ENCODE measurements around the gene R3HDM2. TPM values are rescaled to one million over a fixed set of nuclear protein-coding genes. Genes with fewer than 3 reads are reported as not detected.

The R3HDM2 gene
- total RNA-seq, 1 donor from 2014 or later: 3.9 TPM

- DNase-seq (ENCODE audit: low spot score): peak; percentile 47
Observed at GRCh38 chr12:57218030-57218853, 212.6 kb downstream of the R3HDM2 start.

GRCh38 chr12:57216921-57217879, 213.6 kb downstream of the R3HDM2 start:
- DNase-seq (ENCODE audit: low spot score): peak; percentile 89

DNA sequence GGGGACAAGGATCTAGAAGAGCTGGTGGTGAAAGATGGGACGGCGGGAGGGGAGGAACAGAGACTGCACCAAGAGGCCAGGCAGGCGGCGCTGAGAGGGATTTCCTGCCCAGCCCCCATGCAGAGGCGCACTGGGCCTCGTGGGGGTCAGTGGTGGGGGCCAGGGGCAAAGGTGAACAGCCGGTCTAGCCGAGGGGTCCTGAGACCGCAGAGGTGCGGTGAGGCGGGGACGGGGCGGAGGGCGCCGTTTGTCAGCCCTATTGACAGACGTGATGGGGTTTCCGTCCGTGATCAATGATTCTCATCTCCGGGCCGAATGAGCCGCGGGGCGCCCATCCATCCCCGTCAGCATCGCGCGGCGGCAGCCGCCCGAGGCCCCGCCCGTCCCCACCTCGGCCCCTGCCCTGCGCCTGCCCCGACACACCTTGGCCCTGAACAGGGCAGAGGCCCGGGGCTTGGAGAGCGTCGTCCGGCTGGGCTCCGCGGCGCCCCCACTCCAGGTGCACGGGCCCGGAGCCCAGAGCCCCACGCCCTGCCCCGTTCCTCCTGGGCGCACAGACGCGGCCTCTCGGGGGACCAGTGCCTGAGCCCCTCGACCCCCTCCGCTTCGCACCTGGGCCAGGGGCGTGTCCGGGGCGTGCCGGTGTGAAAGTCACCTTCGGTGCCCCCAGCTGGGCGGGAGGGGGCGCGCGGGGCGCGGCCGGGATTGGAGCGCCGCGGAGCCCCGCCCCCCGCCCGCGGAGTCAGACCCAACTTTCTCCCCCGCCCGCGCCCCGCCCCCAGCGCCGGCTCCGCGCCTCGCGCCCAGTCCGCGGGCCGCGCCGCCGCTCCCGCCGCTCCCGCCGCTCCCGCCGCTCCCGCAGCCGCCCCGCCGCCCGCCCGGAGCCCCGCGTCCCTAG, 214.6 kb downstream of the R3HDM2 start, which contains the start of gene NXPH4:
TSS of gene NXPH4 (plus strand) at position 781 of the 898 bp plus-strand sequence. CDS start 176 bp downstream, outside the sequence.
- no peak for DNase-seq (ENCODE audit: low spot score)

DNA sequence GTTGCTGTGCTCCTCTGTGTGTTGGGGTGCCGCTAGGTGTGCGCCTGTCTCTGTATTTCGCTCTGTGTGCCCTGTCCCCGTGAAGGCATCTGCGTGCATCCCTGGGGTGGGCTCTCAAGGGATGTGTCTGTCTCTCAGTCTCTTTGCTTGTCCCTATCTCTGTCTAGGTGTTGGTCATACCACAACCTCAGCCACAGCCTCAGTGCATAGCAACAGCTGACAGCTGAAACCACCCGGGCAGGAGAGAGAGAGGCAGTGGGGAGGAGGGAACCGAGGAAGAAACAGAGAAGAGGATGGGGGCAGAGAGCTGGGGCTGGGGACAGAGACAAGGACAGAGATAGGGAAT, 215.2 kb downstream of the R3HDM2 start:
- no peak for DNase-seq (ENCODE audit: low spot score)

DNA sequence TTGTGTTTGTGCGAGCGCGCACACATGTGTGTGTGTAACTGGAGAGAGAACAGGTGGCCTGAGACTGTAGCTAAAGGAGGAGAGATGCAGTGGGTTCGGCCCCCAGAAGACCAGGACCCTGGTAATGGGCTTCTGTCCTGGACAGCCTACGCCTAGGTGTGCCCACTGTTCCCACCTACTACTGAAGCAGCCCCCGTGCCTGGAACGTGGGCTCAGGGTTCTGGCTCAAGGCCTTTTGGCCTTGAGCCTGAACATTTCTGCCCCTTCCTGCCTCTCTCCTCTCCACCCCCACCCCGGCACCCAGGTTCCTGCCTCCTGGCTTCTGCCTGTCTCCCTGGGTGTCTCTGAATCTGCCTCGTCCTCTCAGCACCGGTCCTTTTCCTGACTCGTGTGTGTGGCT, 215.8 kb downstream of the R3HDM2 start:
- no peak for DNase-seq (ENCODE audit: low spot score)

DNA sequence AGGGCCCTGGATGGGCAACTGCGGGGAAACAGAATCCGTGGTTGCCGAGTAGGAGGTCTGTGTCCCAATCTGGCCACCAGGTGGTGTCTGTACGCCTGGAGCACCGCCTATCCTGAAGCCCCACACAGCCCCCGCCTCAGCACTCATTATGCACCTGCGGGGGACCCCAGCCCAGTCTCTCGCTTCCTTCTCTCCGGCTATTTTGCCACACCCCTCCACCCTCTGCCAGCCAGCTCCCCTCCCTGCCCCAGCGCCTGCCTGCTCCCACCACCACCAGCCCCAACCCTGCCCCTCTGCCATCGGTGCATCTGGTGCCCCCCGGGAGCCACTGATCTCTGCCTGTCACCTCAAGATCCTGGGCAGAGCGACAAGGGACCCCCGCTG, 216.5 kb downstream of the R3HDM2 start:
- DNase-seq (ENCODE audit: low spot score): peak; percentile 65

GRCh38 chr12:57213763-57214397, 217.0 kb downstream of the R3HDM2 start:
- DNase-seq (ENCODE audit: low spot score): peak; percentile 60

- peak; percentile 90 for DNase-seq (ENCODE audit: low spot score)
Observed at GRCh38 chr12:57213058-57213715, 217.7 kb downstream of the R3HDM2 start.

GRCh38 chr12:57212701-57213057, 218.2 kb downstream of the R3HDM2 start:
- no peak for DNase-seq (ENCODE audit: low spot score)

DNA sequence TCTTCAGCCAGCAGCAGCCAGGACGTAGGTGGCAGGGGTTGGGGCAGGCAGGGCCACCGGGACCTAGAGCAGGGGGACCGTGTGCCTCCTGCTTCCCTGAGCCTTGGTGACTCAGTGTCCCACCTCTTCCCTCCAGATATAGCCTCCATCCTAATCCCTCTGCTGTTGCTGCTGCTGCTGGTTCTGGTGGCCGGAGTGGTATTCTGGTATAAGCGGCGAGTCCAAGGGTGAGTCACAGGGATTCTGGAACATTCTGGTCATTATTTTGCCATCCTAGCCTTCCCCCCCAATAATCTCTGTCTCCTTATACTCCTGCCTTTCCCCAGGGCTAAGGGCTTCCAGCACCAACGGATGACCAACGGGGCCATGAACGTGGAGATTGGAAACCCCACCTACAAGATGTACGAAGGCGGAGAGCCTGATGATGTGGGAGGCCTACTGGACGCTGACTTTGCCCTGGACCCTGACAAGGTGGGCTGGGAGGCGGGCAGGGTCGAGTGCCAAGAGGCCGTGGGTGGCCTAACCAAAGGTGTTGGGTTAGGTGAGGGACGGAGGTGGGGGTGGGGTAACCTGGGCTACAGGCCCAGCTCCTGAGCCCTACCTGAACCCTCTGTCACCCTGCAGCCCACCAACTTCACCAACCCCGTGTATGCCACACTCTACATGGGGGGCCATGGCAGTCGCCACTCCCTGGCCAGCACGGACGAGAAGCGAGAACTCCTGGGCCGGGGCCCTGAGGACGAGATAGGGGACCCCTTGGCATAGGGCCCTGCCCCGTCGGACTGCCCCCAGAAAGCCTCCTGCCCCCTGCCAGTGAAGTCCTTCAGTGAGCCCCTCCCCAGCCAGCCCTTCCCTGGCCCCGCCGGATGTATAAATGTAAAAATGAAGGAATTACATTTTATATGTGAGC, 218.8 kb downstream of the R3HDM2 start:
- no peak for DNase-seq (ENCODE audit: low spot score)

DNA sequence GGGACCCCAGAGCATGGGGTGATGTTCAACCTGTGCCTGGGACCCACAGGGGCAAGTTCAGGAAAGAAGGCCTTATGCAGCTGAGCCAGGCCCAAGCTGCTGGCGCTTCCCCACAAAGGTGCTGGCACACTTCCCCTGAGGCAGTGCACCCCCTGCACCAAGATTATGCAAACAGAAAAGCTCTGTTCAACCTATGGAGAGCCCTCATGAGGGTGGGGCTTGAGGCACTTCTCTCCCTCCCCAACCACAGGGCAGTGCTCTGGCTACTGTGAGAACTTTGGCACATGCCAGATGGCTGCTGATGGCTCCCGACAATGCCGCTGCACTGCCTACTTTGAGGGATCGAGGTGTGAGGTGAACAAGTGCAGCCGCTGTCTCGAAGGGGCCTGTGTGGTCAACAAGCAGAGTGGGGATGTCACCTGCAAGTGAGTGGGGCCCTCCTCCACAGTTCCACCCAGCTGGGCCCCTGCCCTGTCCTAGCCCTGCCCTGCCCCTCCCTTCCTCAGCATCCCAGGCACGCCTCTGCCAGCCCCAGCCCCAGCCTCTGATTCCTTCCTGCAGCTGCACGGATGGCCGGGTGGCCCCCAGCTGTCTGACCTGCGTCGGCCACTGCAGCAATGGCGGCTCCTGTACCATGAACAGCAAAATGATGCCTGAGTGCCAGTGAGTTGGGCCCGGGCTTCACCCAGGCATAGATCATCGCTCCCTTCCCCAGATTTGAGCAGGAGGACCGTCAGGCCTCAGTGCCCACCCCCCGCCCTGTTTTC, 219.7 kb downstream of the R3HDM2 start:
- no peak for DNase-seq (ENCODE audit: low spot score)

DNA sequence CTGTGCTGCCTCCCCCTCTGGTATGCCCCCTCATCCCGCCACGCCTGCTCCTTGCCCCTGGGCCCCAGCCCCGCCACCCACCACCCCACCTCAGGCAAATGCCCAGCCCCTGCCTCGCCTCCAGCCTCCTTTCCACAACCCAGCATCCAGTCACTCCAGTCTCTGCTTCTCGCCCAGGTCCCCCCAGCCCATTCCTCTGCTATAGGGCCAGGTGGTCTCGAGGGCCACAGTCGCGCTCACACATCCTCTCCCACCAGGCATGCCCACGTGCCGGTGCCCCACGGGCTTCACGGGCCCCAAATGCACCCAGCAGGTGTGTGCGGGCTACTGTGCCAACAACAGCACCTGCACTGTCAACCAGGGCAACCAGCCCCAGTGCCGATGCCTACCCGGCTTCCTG, 220.4 kb downstream of the R3HDM2 start:
- DNase-seq (ENCODE audit: low spot score): no peak

GRCh38 chr12:57209916-57210315, 220.9 kb downstream of the R3HDM2 start:
- DNase-seq (ENCODE audit: low spot score): no peak

GRCh38 chr12:57208631-57209282, 222.1 kb downstream of the R3HDM2 start:
- DNase-seq (ENCODE audit: low spot score): no peak

DNA sequence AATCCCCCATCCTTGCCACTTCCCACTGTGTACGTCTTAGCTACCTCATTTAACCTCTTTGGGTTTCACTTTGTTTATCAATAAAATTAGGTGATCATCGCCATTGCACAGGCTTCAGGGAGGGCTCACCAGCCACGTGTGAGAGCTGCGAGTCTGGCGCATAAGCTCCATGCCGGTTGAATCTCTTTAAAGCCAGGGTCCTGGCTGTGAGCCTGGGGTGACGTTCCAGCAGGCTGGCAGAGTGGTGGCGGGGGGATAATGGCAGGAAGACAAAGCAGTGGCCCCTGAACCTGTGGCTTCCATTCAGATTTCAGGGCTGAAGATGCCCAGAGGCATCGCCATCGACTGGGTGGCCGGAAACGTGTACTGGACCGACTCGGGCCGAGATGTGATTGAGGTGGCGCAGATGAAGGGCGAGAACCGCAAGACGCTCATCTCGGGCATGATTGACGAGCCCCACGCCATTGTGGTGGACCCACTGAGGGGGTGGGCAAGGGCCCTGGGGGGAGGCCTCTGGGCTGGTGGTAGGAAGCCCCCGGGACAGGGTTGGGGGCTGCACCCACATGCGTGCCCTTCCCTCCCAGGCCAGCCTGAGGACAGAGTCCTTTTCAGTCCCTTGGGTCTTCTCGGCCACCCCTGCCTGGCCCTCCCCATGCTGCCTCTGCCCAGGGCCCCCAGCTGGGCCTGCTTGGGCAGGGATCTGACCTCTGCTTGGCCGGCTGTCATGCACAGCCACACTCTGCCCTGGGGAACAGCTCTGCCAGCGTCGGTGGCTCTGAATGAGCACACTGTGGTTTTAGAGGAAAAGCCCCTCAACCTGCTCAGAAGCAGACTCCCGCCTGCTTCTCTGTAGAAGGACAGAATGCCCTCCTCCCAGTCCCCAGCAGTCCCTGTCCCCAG, 222.9 kb downstream of the R3HDM2 start:
- no peak for DNase-seq (ENCODE audit: low spot score)

DNA sequence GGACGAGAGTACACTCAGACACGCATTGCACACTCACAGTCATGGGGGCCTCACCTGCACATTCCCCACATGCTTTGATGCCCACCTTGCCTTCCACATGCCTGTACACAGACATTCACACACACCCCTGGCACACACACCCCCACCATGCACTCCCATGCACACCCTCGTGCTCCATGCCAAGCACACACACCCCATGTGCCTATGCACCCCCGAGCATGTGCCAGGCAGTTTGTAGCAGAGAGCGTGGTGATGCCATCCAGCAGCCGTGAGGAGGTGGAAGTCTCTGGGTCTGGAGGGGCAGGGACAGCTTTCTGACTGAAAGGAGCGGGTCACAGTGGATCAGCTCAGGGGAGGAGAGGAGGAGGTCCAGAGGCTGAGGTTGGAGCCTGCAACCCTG, 224.9 kb downstream of the R3HDM2 start:
- no peak for DNase-seq (ENCODE audit: low spot score)

DNA sequence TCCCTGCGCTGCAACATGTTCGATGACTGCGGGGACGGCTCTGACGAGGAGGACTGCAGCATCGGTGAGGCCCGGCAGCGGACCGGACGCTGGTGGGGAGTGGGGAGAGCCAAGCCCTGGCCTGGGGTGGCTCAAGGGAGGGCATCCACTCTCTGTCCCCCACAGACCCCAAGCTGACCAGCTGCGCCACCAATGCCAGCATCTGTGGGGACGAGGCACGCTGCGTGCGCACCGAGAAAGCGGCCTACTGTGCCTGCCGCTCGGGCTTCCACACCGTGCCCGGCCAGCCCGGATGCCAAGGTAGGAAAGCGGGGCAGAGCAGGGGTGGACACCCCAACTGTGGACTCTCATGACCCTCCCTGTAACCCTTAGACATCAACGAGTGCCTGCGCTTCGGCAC, 225.7 kb downstream of the R3HDM2 start:
- DNase-seq (ENCODE audit: low spot score): no peak

Measured in umbilical cord (tissue), 2 donors.